Type B pancreatic cell (in vitro differentiated cells): ENCODE results near the gene OR6K2. TPM values are rescaled to one million over a fixed set of nuclear protein-coding genes. Genes with fewer than 3 reads are reported as not detected.
"Not testable (repeated sequence)": the region's sequence is repeated elsewhere in the genome, so short reads cannot be mapped to it uniquely, and the experiment has no call there.

Source experiments
- DNase-seq: peaks from one replicate; pipeline ENCODE4 v3.0.0; 2021; ENCODE audit warnings: mixed read lengths; ENCODE audit not compliant: unreplicated experiment; ENCODE audit errors: extremely low spot score
- H3K27ac Mint-ChIP-seq: 2 replicates; pipeline ENCODE4 v1.8.0; 2021; ENCODE audit warnings: mild to moderate bottlenecking, mixed read lengths
- H3K27me3 Mint-ChIP-seq: 2 replicates; pipeline ENCODE4 v1.8.0; 2021; ENCODE audit warnings: mixed read lengths
- H3K36me3 Mint-ChIP-seq: 2 replicates; pipeline ENCODE4 v1.8.0; 2021; ENCODE audit warnings: mixed read lengths
- H3K4me1 Mint-ChIP-seq: one replicate; pipeline ENCODE4 v1.8.0; 2021; ENCODE audit warnings: mixed read lengths; ENCODE audit not compliant: unreplicated experiment
- H3K4me3 Mint-ChIP-seq: 2 replicates; pipeline ENCODE4 v1.8.0; 2021; ENCODE audit warnings: mild to moderate bottlenecking, mixed read lengths
- H3K9me3 Mint-ChIP-seq: 2 replicates; pipeline ENCODE4 v1.8.0; 2021; ENCODE audit warnings: mixed read lengths
- CTCF ChIP-seq: fragments of 200-600 bp; sonication (generic); conservative IDR thresholded peaks from 2 replicates; pipeline ENCODE4 v1.5.0; 2021; ENCODE audit warnings: antibody characterized with exemption, mild to moderate bottlenecking
- total RNA-seq: library from RNA; stranded (reverse); gene quantifications from 2 replicates; pipeline ENCODE4 v1.2.1, GENCODE V29; 2021; ENCODE audit warnings: low replicate concordance

OR6K2 gene
- total RNA-seq, 1 donor from 2014 or later, result not detected

- DNase-seq, result no peak
- H3K27ac Mint-ChIP-seq, result no peak overlapping the region
- H3K4me3 Mint-ChIP-seq, result no peak overlapping the region
- peaks cover 9% of the 10 kb centered on the region for H3K27me3 Mint-ChIP-seq
- no peak for TF ChIP-seq CTCF
- no peaks in the 10 kb centered on the region for H3K36me3 Mint-ChIP-seq
- H3K4me1 Mint-ChIP-seq, result no peaks in the 10 kb centered on the region
- no peaks in the 10 kb centered on the region for H3K9me3 Mint-ChIP-seq
These were observed 8.5 kb downstream of the OR6K2 start for GRCh38 chr1:158691907-158692306.

- not testable (repeated sequence) for H3K36me3 Mint-ChIP-seq, H3K27me3 Mint-ChIP-seq, H3K4me3 Mint-ChIP-seq, H3K4me1 Mint-ChIP-seq, DNase-seq, H3K27ac Mint-ChIP-seq, H3K9me3 Mint-ChIP-seq
These were observed 9.3 kb downstream of the OR6K2 start for GRCh38 chr1:158691149-158691548.

- H3K9me3 Mint-ChIP-seq, result no peaks in the 10 kb centered on the region
- TF ChIP-seq CTCF, result no peak
- no peak overlapping the region for H3K4me3 Mint-ChIP-seq
- H3K4me1 Mint-ChIP-seq, result no peaks in the 10 kb centered on the region
- H3K36me3 Mint-ChIP-seq, result no peaks in the 10 kb centered on the region
- peaks cover 2% of the 10 kb centered on the region for H3K27me3 Mint-ChIP-seq
- DNase-seq, result no peak
- no peak overlapping the region for H3K27ac Mint-ChIP-seq
These were observed 10.6 kb downstream of the OR6K2 start for GRCh38 chr1:158689875-158690274.

- H3K4me3 Mint-ChIP-seq, result no peak overlapping the region
- DNase-seq, result no peak
- H3K27ac Mint-ChIP-seq, result no peak overlapping the region
- no peak for TF ChIP-seq CTCF
- H3K4me1 Mint-ChIP-seq, result no peaks in the 10 kb centered on the region
- no peaks in the 10 kb centered on the region for H3K36me3 Mint-ChIP-seq
- no peaks in the 10 kb centered on the region for H3K9me3 Mint-ChIP-seq
- H3K27me3 Mint-ChIP-seq, result no peaks in the 10 kb centered on the region
These were observed 11.3 kb downstream of the OR6K2 start for GRCh38 chr1:158689110-158689509.

- not testable (repeated sequence) for H3K9me3 Mint-ChIP-seq, H3K4me1 Mint-ChIP-seq, H3K27me3 Mint-ChIP-seq, H3K36me3 Mint-ChIP-seq, H3K4me3 Mint-ChIP-seq, DNase-seq, H3K27ac Mint-ChIP-seq
These were observed 12.1 kb downstream of the OR6K2 start for GRCh38 chr1:158688343-158688742.

GRCh38 chr1:158687037-158687436, 13.4 kb downstream of the OR6K2 start:
- DNase-seq, result no peak
- H3K4me3 Mint-ChIP-seq, result no peak overlapping the region
- TF ChIP-seq CTCF, result no peak
- no peaks in the 10 kb centered on the region for H3K4me1 Mint-ChIP-seq
- peaks cover 6% of the 10 kb centered on the region for H3K27me3 Mint-ChIP-seq
- H3K36me3 Mint-ChIP-seq, result no peaks in the 10 kb centered on the region
- H3K9me3 Mint-ChIP-seq, result no peaks in the 10 kb centered on the region
- no peak overlapping the region for H3K27ac Mint-ChIP-seq
